Memory B cell (primary cell): ENCODE data around the gene MMP28.

ENCODE experiments used
- ATAC-seq: fragments of 150-1000 bp; cut with Tn5 transposase; 2 replicates; pipeline ENCODE4 v1.10.0; 2021; ENCODE audit warnings: low read depth, mild to moderate bottlenecking, moderate library complexity
- DNase-seq, 2 donors: peaks; one replicate each; pipeline ENCODE4 v3.0.0; 2022; ENCODE audit warnings: low spot score in 2 of 2
- H3K27ac Mint-ChIP-seq: one replicate; pipeline ENCODE4 v1.8.0; 2022; ENCODE audit warnings: mild to moderate bottlenecking, moderate library complexity, mixed read lengths
- H3K27me3 Mint-ChIP-seq: one replicate; pipeline ENCODE4 v1.8.0; 2022; ENCODE audit warnings: mixed read lengths
- H3K36me3 Mint-ChIP-seq: one replicate; pipeline ENCODE4 v1.8.0; 2022; ENCODE audit warnings: mild to moderate bottlenecking, mixed read lengths
- H3K4me1 Mint-ChIP-seq: one replicate; pipeline ENCODE4 v1.8.0; 2022; ENCODE audit warnings: mixed read lengths
- H3K4me3 Mint-ChIP-seq: one replicate; pipeline ENCODE4 v1.8.0; 2022; ENCODE audit warnings: mild to moderate bottlenecking, moderate library complexity, mixed read lengths
- H3K9me3 Mint-ChIP-seq: one replicate; pipeline ENCODE4 v1.8.0; 2022; ENCODE audit warnings: mixed read lengths

Gene MMP28

GRCh38 chr17:35749560-35750412 is 45.7 kb downstream of the MMP28 start:
- Mint-ChIP-seq H3K27ac (no peak overlapping the region), H3K36me3 (peaks cover 2% of the 10 kb centered on the region), H3K27me3 (peaks cover 24% of the 10 kb centered on the region), H3K4me3 (no peak overlapping the region), H3K4me1 (peaks cover 3% of the 10 kb centered on the region), H3K9me3 (no peaks in the 10 kb centered on the region)
- peak; percentile 22 for ATAC-seq
- no peak for DNase-seq

DNA sequence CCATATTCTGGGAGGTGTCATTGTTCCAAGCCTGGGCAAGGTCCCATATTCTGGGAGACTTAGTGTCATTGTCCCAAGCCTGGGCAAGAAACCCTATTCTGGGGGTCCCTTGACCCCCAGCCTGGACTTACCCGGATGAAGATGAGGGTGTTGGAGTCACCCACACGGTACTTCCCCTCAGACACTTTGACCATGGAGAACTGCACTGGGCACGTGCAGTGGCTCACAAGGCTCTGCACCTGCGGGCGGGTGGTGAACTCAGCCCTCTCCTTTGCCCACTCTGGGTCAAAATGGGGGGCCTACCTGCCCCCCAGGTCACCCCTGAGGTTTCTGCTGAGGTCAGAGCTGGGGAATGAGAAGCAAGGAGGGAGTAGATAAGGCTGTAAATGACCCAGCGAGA is 46.5 kb downstream of the MMP28 start:
- Mint-ChIP-seq H3K4me3 (no peak overlapping the region), H3K27ac (no peak overlapping the region), H3K9me3 (no peaks in the 10 kb centered on the region), H3K27me3 (peaks cover 28% of the 10 kb centered on the region), H3K4me1 (peaks cover 3% of the 10 kb centered on the region), H3K36me3 (peaks cover 2% of the 10 kb centered on the region)
- no peak for DNase-seq
- no peak for ATAC-seq

DNA sequence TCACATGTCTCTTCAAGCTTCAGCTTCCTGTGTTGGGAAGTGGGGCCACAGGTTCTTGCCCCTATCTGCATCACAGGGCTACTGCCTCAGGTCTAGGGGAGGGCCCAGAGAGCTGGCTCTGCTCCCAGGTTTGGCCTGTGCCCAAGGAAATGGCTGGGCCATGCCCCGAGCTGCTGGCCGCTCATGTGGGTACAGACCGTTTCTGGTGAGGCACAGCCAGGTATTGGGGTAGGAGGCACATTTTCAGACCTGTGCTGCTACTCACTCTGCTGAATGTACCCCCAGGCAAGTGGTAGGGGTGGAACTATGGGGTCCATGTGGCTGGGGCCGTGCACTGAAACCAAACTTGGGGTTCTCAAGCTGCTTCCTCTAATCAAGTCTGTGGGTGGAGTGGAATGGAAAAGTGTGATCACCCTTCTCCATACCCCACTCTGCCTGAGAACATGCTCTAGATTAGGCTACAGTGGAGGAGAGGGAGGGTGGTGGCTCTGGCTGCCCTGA is 47.0 kb downstream of the MMP28 start:
- H3K27ac Mint-ChIP-seq, result no peak overlapping the region
- H3K9me3 Mint-ChIP-seq, result no peaks in the 10 kb centered on the region
- DNase-seq (no peak), ATAC-seq (no peak)
- no peak overlapping the region for H3K4me3 Mint-ChIP-seq
- peaks cover 3% of the 10 kb centered on the region for H3K4me1 Mint-ChIP-seq
- H3K36me3 Mint-ChIP-seq, result peaks cover 2% of the 10 kb centered on the region
- H3K27me3 Mint-ChIP-seq, result peaks cover 31% of the 10 kb centered on the region

DNA sequence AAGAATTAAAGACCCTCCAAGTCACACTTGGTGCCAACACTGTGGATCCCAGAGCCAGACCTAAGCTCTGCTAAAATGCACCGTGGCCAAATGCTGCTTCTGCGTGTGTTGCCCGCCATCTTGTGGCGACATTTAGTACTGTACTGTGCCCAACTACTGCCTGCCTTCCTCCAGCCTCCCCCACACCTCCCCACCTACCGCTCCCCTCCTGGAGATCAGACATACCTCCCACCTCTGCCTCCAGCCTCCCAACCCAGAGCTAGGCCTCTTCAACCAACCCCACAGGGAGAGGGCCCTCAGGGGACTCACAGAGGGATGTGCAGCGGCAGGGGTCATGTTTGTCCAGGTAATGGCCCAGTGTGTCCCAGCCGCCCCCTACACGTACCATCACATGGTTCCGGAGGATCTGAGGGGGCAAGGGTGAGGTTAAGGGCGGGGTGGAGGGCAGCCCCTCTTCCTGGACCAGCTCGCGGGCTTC is 47.9 kb downstream of the MMP28 start:
- no peaks in the 10 kb centered on the region for H3K9me3 Mint-ChIP-seq
- peaks cover 31% of the 10 kb centered on the region for H3K27me3 Mint-ChIP-seq
- peaks cover 3% of the 10 kb centered on the region for H3K4me1 Mint-ChIP-seq

GRCh38 chr17:35745749-35746320 is 49.6 kb downstream of the MMP28 start:
- Mint-ChIP-seq H3K27me3 (peaks cover 33% of the 10 kb centered on the region), H3K36me3 (no peaks in the 10 kb centered on the region), H3K27ac (no peak overlapping the region), H3K4me1 (peaks cover 6% of the 10 kb centered on the region), H3K9me3 (no peaks in the 10 kb centered on the region), H3K4me3 (no peak overlapping the region)
- ATAC-seq (no peak), DNase-seq (no peak)

More for the DNA sequence above, 47.9 kb downstream of the MMP28 start:
- peaks cover 2% of the 10 kb centered on the region for H3K36me3 Mint-ChIP-seq
- peak; percentile 93 for ATAC-seq
- no peak overlapping the region for H3K27ac Mint-ChIP-seq
- H3K4me3 Mint-ChIP-seq, result no peak overlapping the region
- peak; percentile 76 to 79 for DNase-seq

GRCh38 chr17:35745246-35745645 is 50.2 kb downstream of the MMP28 start:
- ATAC-seq (no peak), DNase-seq (no peak)
- Mint-ChIP-seq H3K4me3 (no peak overlapping the region), H3K36me3 (no peaks in the 10 kb centered on the region), H3K9me3 (no peaks in the 10 kb centered on the region), H3K27me3 (peaks cover 29% of the 10 kb centered on the region), H3K27ac (no peak overlapping the region), H3K4me1 (peaks cover 6% of the 10 kb centered on the region)

- no peak overlapping the region for H3K27ac Mint-ChIP-seq
- H3K4me1 Mint-ChIP-seq, result peaks cover 6% of the 10 kb centered on the region
- H3K36me3 Mint-ChIP-seq, result no peaks in the 10 kb centered on the region
- DNase-seq (no peak), ATAC-seq (no peak)
- no peak overlapping the region for H3K4me3 Mint-ChIP-seq
- H3K9me3 Mint-ChIP-seq, result no peaks in the 10 kb centered on the region
- peaks cover 26% of the 10 kb centered on the region for H3K27me3 Mint-ChIP-seq
These were observed 50.6 kb downstream of the MMP28 start for GRCh38 chr17:35744830-35745229.

DNA sequence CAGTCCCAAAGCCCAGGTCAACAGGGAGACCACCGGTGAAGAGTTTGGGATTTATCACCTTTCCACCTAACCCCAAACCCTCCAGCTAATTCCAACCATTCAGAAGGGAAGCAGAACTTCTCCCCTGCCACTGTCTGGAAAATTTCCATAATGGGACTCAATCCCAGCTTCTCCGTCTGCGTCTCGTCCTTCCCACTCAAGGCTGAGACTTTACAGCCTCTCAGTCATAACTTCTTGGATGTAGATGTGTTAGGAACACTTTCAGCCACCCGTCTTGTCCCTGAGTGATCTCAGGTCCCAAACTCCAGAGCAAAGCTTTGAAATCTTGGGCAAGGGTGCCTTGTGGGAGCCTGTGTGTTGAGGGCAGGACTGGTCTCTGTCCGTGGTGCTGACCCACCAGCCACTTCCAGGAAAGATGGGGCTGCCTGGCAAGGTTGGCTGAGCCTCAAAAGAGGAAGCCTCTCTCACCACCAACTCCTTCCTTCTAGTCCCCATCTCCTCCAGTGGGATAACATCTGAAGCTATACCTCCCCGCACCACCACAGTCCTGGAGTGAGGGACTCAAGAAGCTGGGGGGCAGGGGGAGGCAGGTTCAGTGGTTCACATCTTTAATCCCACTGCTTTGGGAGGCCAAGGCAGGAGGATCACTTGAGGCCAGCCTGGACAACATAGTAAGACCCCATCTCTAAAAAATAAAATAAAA is 51.7 kb downstream of the MMP28 start:
- ATAC-seq (no peak), DNase-seq (no peak)
- H3K36me3 Mint-ChIP-seq, result no peaks in the 10 kb centered on the region
- H3K27ac Mint-ChIP-seq, result no peak overlapping the region
- no peak overlapping the region for H3K4me3 Mint-ChIP-seq
- H3K9me3 Mint-ChIP-seq, result no peaks in the 10 kb centered on the region
- H3K27me3 Mint-ChIP-seq, result peaks cover 22% of the 10 kb centered on the region
- peaks cover 3% of the 10 kb centered on the region for H3K4me1 Mint-ChIP-seq

GRCh38 chr17:35742896-35743477 is 52.5 kb downstream of the MMP28 start:
- Mint-ChIP-seq H3K27me3 (peaks cover 19% of the 10 kb centered on the region), H3K9me3 (no peaks in the 10 kb centered on the region), H3K4me3 (no peak overlapping the region), H3K4me1 (peaks cover 3% of the 10 kb centered on the region), H3K27ac (no peak overlapping the region), H3K36me3 (no peaks in the 10 kb centered on the region)
- ATAC-seq (no peak), DNase-seq (no peak)

GRCh38 chr17:35742496-35742895 is 52.9 kb downstream of the MMP28 start:
- Mint-ChIP-seq H3K4me3 (no peak overlapping the region), H3K36me3 (no peaks in the 10 kb centered on the region), H3K4me1 (peaks cover 3% of the 10 kb centered on the region), H3K27ac (no peak overlapping the region), H3K9me3 (no peaks in the 10 kb centered on the region), H3K27me3 (peaks cover 19% of the 10 kb centered on the region)
- ATAC-seq, result no peak
- no peak for DNase-seq

GRCh38 chr17:35740997-35741931 is 54.2 kb downstream of the MMP28 start:
- ATAC-seq (peak; percentile 39), DNase-seq (no peak)
- H3K4me1 Mint-ChIP-seq, result peaks cover 3% of the 10 kb centered on the region
- H3K27me3 Mint-ChIP-seq, result peaks cover 17% of the 10 kb centered on the region
- no peak overlapping the region for H3K27ac Mint-ChIP-seq
- H3K9me3 Mint-ChIP-seq, result no peaks in the 10 kb centered on the region
- H3K36me3 Mint-ChIP-seq, result no peaks in the 10 kb centered on the region
- H3K4me3 Mint-ChIP-seq, result peak overlapping the region; percentile 3

DNA sequence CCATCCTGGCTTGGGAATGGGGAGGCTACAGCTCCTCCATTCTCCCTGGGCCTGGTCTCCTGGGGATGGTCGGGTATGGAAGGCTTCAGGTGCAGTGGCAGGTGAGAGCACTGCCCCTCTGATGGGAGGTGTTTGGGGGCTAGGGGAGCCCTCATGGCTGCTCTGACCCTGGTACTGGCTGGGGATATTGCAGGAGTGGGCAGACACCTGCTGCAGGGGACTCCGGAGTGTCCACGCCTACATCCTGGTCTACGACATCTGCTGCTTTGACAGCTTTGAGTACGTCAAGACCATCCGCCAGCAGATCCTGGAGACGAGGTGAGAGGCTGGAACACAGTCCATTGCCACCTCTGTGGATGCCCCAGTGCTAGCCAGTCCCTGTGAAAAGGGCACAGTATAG is 55.2 kb downstream of the MMP28 start:
- H3K27me3 Mint-ChIP-seq, result peaks cover 17% of the 10 kb centered on the region
- H3K4me3 Mint-ChIP-seq, result no peak overlapping the region
- H3K36me3 Mint-ChIP-seq, result no peaks in the 10 kb centered on the region

DNA sequence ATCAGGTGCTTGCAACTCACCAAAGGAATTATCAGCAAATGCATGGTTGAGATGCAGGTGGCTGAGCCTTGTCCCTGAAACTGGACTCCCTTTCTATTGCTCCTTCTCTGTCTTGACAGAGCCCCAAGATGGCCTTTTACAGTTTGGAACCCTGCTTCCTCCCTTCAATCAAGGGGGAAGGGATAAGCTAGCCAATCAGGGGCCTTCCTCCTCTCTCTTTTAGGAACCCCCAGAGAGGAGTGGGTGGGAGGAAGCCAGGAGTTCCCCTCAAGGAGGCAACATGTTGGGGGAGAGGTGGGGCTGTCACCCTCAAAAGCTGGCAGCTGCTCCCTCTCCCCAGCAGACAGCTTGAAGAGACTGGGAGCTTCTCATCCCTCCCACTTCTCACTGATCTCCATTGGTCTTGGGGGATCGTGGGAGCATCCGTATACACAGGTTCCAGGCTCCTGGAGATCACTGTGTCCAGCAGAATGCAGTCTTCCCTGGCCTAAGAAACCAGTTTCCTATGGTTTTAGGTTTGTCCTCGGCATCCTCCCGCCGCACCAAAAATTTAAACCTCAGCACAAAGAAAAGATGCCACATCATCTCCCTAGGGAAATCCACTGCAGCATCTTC is 56.8 kb downstream of the MMP28 start:
- DNase-seq (no peak), ATAC-seq (no peak)
- H3K4me1 Mint-ChIP-seq, result peaks cover 3% of the 10 kb centered on the region
- peaks cover 11% of the 10 kb centered on the region for H3K27me3 Mint-ChIP-seq
- no peak overlapping the region for H3K4me3 Mint-ChIP-seq
- no peaks in the 10 kb centered on the region for H3K36me3 Mint-ChIP-seq
- no peaks in the 10 kb centered on the region for H3K9me3 Mint-ChIP-seq
- H3K27ac Mint-ChIP-seq, result no peak overlapping the region

More for the DNA sequence above, 55.2 kb downstream of the MMP28 start:
- H3K9me3 Mint-ChIP-seq, result no peaks in the 10 kb centered on the region
- H3K4me1 Mint-ChIP-seq, result peaks cover 3% of the 10 kb centered on the region
- DNase-seq (no peak), ATAC-seq (no peak)
- H3K27ac Mint-ChIP-seq, result no peak overlapping the region
